ENCODE measurements around the gene TBXAS1.

DNA sequence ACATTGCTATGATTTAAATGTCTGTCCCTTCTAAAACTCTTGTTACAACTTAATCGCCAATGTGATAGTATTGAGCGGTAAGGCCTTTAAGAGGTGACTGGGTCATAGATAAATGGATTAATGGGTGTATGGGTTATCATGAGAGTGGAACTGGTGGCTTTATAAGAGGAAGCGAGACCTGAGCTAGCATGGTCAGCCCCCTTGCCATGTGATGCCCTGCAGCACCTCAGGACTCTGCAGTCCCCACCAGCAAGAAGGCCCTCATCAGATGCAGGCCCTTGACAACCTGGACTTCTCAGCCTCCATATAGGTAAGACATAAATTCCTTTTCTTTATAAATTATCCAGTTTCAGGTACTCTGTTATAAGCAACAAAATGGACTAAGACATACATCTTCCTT lies 218.1 kb downstream of the TBXAS1 start:
- TF ChIP-seq CTCF (IDR thresholded peaks at IDR 0.05; ENCODE audit: low read depth, low read length, poor library complexity, severe bottlenecking): no peak
- no peak for TF ChIP-seq EZH2phosphoT487 (IDR thresholded peaks at IDR 0.05; ENCODE audit: borderline replicate concordance, low read length)

Data from DOHH2 (cell line).